ENCODE results near the gene FAM110D.

DNA sequence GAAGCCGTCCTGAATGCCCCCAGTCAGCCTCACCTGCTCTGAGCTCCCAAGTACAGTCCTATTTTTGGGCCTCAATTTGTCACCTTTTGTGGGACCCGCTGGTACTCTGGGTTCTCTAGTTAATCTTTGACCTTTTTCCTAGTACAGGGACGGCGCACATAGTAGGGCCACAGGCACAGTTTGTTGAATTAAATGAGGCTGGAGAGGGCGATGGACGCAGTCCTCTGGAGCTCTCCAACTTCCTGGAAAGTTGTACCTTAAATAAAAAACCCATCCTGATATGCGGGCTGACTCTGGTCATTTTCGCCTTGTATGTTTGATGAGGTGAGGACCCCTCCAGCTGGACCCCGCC lies 4.8 kb downstream of the FAM110D start:
- TF ChIP-seq SMC3 (conservative IDR thresholded peaks at IDR 0.05; ENCODE audit: poor library complexity) = no peak
- no peak for TF ChIP-seq POLR2AphosphoS5 (IDR thresholded peaks at IDR 0.05)
- no peak for TF ChIP-seq CTCF (IDR thresholded peaks at IDR 0.05; ENCODE audit: poor library complexity, severe bottlenecking)
- TF ChIP-seq, protein P1, sequence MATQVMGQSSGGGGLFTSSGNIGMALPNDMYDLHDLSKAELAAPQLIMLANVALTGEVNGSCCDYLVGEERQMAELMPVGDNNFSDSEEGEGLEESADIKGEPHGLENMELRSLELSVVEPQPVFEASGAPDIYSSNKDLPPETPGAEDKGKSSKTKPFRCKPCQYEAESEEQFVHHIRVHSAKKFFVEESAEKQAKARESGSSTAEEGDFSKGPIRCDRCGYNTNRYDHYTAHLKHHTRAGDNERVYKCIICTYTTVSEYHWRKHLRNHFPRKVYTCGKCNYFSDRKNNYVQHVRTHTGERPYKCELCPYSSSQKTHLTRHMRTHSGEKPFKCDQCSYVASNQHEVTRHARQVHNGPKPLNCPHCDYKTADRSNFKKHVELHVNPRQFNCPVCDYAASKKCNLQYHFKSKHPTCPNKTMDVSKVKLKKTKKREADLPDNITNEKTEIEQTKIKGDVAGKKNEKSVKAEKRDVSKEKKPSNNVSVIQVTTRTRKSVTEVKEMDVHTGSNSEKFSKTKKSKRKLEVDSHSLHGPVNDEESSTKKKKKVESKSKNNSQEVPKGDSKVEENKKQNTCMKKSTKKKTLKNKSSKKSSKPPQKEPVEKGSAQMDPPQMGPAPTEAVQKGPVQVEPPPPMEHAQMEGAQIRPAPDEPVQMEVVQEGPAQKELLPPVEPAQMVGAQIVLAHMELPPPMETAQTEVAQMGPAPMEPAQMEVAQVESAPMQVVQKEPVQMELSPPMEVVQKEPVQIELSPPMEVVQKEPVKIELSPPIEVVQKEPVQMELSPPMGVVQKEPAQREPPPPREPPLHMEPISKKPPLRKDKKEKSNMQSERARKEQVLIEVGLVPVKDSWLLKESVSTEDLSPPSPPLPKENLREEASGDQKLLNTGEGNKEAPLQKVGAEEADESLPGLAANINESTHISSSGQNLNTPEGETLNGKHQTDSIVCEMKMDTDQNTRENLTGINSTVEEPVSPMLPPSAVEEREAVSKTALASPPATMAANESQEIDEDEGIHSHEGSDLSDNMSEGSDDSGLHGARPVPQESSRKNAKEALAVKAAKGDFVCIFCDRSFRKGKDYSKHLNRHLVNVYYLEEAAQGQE (IDR thresholded peaks at IDR 0.05; ENCODE audit: borderline replicate concordance) = no peak
